SK-N-SH (cell line): ENCODE measurements around the gene MTPN. TPM values are rescaled to one million over a fixed set of nuclear protein-coding genes. Genes with fewer than 3 reads are reported as not detected.

Experiments used
- CTCF ChIA-PET: fragments of 300-600, 350-600 bp; formaldehyde crosslinking; extraction: SDS; loops from one replicate; lab custom pipeline; 2021; lab: Yijun Ruan, JAX
- POLR2A ChIA-PET: fragments of 350-600 bp; sonication (Branson Sonifier 250); formaldehyde crosslinking; extraction: SDS; loops from one replicate; lab custom pipeline; 2020; ENCODE audit warnings: antibody characterized with exemption, inconsistent platforms; lab: Yijun Ruan, JAX
- DNase-seq: peaks from one replicate; pipeline ENCODE4 v3.0.0; 2012
- H2AFZ ChIP-seq: fragments of 200-600 bp; sonication (generic); 2 replicates; pipeline ENCODE4 v1.8.1; 2016; ENCODE audit warnings: antibody characterized with exemption, mild to moderate bottlenecking, low read depth
- H3F3A ChIP-seq: fragments of 200-600 bp; sonication (generic); replicated peaks from 2 replicates; pipeline ENCODE3; 2016; ENCODE audit warnings: antibody characterized with exemption, mild to moderate bottlenecking; ENCODE audit not compliant: insufficient read depth
- H3K27ac ChIP-seq, 2 experiments: fragments of 200-500 bp in 1 of 2; fragments of 200-600 bp in 1 of 2; sonication (Bioruptor generic) in 1 of 2; sonication (generic), shearing (Covaris generic) in 1 of 2; 2 replicates each; pipeline versions ENCODE4 v1.5.1 to v1.6.1; 2014 to 2016; ENCODE audit warnings: low read depth in 2 of 2, inconsistent platforms in 1 of 2, low read length in 1 of 2, mild to moderate bottlenecking in 1 of 2, mixed read lengths in 1 of 2
- H3K27me3 ChIP-seq: fragments of 200-600 bp; sonication (generic), shearing (Covaris generic); 2 replicates; pipeline ENCODE4 v1.6.1; 2016; ENCODE audit warnings: mixed run types; ENCODE audit not compliant: insufficient read depth
- H3K36me3 ChIP-seq, 2 experiments: fragments of 200-500 bp in 1 of 2; fragments of 200-600 bp in 1 of 2; sonication (Bioruptor generic) in 1 of 2; sonication (generic) in 1 of 2; replicated peaks in 1 of 2; 2 replicates each; pipeline versions ENCODE3 to v1.5.1; 2014 to 2016; ENCODE audit warnings: low read length in 1 of 2, mild to moderate bottlenecking in 1 of 2; ENCODE audit not compliant: insufficient read depth in 2 of 2, control insufficient read depth in 1 of 2
- H3K4me1 ChIP-seq, 2 experiments: fragments of 200-500 bp in 1 of 2; fragments of 200-600 bp in 1 of 2; sonication (Bioruptor generic) in 1 of 2; sonication (generic), shearing (Covaris generic) in 1 of 2; 2 replicates each; pipeline versions ENCODE4 v1.5.1 to v1.6.1; 2014 to 2016; ENCODE audit warnings: low read depth in 1 of 2, low read length in 1 of 2, mixed run types in 1 of 2; ENCODE audit not compliant: insufficient read depth in 2 of 2, control insufficient read depth in 1 of 2
- H3K4me2 ChIP-seq: fragments of 200-600 bp; sonication (generic), shearing (Covaris generic); 2 replicates; pipeline ENCODE4 v1.6.1; 2017; ENCODE audit warnings: mixed run types
- H3K4me3 ChIP-seq, 2 experiments: fragments of 200-500 bp in 1 of 2; fragments of 200-600 bp in 1 of 2; sonication (Bioruptor generic) in 1 of 2; sonication (generic), shearing (Covaris generic) in 1 of 2; 2 replicates each; pipeline versions ENCODE4 v1.5.1 to v1.8.1; 2014 to 2016; ENCODE audit warnings: low read depth in 2 of 2, inconsistent platforms in 1 of 2, low read length in 1 of 2, mild to moderate bottlenecking in 1 of 2, mixed read lengths in 1 of 2, moderate library complexity in 1 of 2
- H3K79me2 ChIP-seq: fragments of 200-600 bp; sonication (generic); 2 replicates; pipeline ENCODE4 v1.8.1; 2017; ENCODE audit warnings: mild to moderate bottlenecking; ENCODE audit not compliant: insufficient read depth
- H3K9ac ChIP-seq: fragments of 200-600 bp; sonication (generic); 2 replicates; pipeline ENCODE4 v1.6.1; 2017; ENCODE audit warnings: mixed run types
- H3K9me2 ChIP-seq: fragments of 200-600 bp; sonication (generic); 2 replicates; pipeline ENCODE4 v1.6.1; 2017; ENCODE audit warnings: mixed run types
- H3K9me3 ChIP-seq: fragments of 200-600 bp; sonication (generic); 2 replicates; pipeline ENCODE4 v1.6.1; 2017; ENCODE audit warnings: mixed run types, mild to moderate bottlenecking, moderate library complexity
- H4K20me1 ChIP-seq: fragments of 200-600 bp; sonication (generic); 2 replicates; pipeline ENCODE4 v1.6.1; 2017; ENCODE audit warnings: mild to moderate bottlenecking, mixed run types; ENCODE audit not compliant: insufficient read depth
- CHD2 ChIP-seq: fragments of 150-350 bp; IDR thresholded peaks from 2 replicates; pipeline ENCODE4 v1.6.1; 2018; ENCODE audit warnings: low read length; ENCODE audit not compliant: partially characterized antibody
- EZH2phosphoT487 ChIP-seq: fragments of 200-600 bp; sonication (generic); IDR thresholded peaks from 2 replicates; pipeline ENCODE4 v1.6.1; 2017; ENCODE audit warnings: low read depth, mixed run types, mild to moderate bottlenecking, antibody characterized with exemption, moderate library complexity, borderline replicate concordance
- GABPA ChIP-seq: IDR thresholded peaks from 2 replicates; pipeline ENCODE4 v1.4.0; 2012; ENCODE audit warnings: low read depth, mild to moderate bottlenecking
- GATA2 ChIP-seq: sonication (generic); formaldehyde crosslinking; IDR thresholded peaks from 2 replicates; pipeline ENCODE4 v1.5.0; 2020; ENCODE audit warnings: mild to moderate bottlenecking, missing genetic modification reagents
- JUND ChIP-seq: IDR thresholded peaks from 2 replicates; pipeline ENCODE4 v1.4.0; 2012
- RXRA ChIP-seq: IDR thresholded peaks from 2 replicates; pipeline ENCODE4 v1.4.0; 2012; ENCODE audit warnings: low read depth, mild to moderate bottlenecking, borderline replicate concordance
- TAF1 ChIP-seq: IDR thresholded peaks from 2 replicates; pipeline ENCODE4 v1.6.1; 2012; ENCODE audit warnings: low read depth, mild to moderate bottlenecking, low read length, moderate library complexity, borderline replicate concordance
- TCF12 ChIP-seq: IDR thresholded peaks from 2 replicates; pipeline ENCODE4 v1.4.0; 2012
- TEAD4 ChIP-seq: IDR thresholded peaks from 2 replicates; pipeline ENCODE4 v1.4.0; 2012; ENCODE audit warnings: mild to moderate bottlenecking, borderline replicate concordance; ENCODE audit not compliant: insufficient read depth
- YY1 ChIP-seq: IDR thresholded peaks from 2 replicates; pipeline ENCODE4 v1.4.0; 2012; ENCODE audit warnings: low read depth, mild to moderate bottlenecking
- WGBS: methylation state at CpG from one replicate; pipeline ENCODE4 v1.1.6; 2017; ENCODE audit warnings: low lambda C conversion rate; 5-methylcytosine and 5-hydroxymethylcytosine counted together
- polyA plus RNA-seq, 3 experiments: library from polyadenylated mRNA; depleted of rRNA; stranded (reverse); fragments of >200 nt; gene quantifications; 2 replicates each; pipeline ENCODE4 v1.2.3, GENCODE V29; 2012
- TF ChIP-seq, protein P1 (sequence below): fragments of 200-600 bp; sonication (generic); IDR thresholded peaks from 2 replicates; pipeline ENCODE4 v1.6.1; 2017; ENCODE audit warnings: antibody characterized with exemption, mild to moderate bottlenecking, moderate library complexity
- TF ChIP-seq, protein P2 (sequence below): IDR thresholded peaks from 2 replicates; pipeline ENCODE4 v1.6.1; 2012; ENCODE audit warnings: mild to moderate bottlenecking, low read depth, low read length, moderate library complexity
- TF ChIP-seq, protein P3 (sequence below): fragments of 150-350 bp; IDR thresholded peaks from 2 replicates; pipeline ENCODE4 v1.6.1; 2017; ENCODE audit warnings: antibody characterized with exemption, low read length, low read depth, borderline replicate concordance
- TF ChIP-seq, protein P4 (sequence below): IDR thresholded peaks from 2 replicates; pipeline ENCODE4 v1.4.0; 2012; ENCODE audit warnings: low read depth, borderline replicate concordance
- TF ChIP-seq, protein P5 (sequence below): fragments of 150-350 bp; IDR thresholded peaks from 2 replicates; pipeline ENCODE4 v1.6.1; 2016; ENCODE audit warnings: mild to moderate bottlenecking, low read depth, low read length
- TF ChIP-seq, protein P6 (sequence below): IDR thresholded peaks from 2 replicates; pipeline ENCODE4; 2012

MTPN gene
- polyA plus RNA-seq, 1 of the 3 experiments (the other 2 are of a cell fraction): 135 TPM

DNA sequence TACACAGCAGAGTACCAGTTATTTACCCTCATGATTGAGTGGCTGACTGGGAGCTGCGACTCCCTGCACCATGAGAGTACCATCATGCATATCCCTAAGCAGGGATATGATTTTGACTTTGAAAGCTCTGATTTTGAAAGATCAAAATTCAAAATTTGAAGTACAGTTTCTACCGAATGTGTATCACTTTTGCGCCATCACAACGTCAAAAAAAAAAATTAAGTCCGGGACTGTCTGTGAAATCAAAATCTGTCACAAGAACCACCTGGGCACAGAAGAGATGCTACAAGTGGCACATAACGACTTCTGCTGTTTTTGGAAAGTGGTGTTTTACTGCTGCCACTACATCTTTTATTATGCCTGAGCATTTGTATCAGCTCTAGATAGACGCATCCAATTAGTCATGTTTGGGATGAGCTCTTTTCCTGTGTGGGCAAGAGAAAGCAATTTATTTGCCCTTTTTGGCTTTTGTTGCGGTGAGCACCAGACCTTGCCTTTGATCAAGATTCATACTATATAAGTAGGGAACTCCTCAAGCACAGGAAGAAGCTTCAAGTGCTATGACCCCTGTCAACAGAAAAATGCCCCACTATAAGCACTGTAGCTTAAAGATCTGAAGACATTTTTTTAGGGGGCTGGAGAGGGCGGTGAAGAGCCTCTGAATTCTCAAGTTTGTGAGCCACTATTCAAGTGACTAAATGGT lies 10.7 kb downstream of the MTPN start:
- H3K4me2 ChIP-seq: no peak overlapping the region
- TF ChIP-seq TCF12: no peak
- TF ChIP-seq EZH2phosphoT487: no peak
- no peak for TF ChIP-seq RXRA
- TF ChIP-seq GABPA: no peak
- TF ChIP-seq, protein P1, sequence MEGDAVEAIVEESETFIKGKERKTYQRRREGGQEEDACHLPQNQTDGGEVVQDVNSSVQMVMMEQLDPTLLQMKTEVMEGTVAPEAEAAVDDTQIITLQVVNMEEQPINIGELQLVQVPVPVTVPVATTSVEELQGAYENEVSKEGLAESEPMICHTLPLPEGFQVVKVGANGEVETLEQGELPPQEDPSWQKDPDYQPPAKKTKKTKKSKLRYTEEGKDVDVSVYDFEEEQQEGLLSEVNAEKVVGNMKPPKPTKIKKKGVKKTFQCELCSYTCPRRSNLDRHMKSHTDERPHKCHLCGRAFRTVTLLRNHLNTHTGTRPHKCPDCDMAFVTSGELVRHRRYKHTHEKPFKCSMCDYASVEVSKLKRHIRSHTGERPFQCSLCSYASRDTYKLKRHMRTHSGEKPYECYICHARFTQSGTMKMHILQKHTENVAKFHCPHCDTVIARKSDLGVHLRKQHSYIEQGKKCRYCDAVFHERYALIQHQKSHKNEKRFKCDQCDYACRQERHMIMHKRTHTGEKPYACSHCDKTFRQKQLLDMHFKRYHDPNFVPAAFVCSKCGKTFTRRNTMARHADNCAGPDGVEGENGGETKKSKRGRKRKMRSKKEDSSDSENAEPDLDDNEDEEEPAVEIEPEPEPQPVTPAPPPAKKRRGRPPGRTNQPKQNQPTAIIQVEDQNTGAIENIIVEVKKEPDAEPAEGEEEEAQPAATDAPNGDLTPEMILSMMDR: no peak
- TF ChIP-seq, protein P2, sequence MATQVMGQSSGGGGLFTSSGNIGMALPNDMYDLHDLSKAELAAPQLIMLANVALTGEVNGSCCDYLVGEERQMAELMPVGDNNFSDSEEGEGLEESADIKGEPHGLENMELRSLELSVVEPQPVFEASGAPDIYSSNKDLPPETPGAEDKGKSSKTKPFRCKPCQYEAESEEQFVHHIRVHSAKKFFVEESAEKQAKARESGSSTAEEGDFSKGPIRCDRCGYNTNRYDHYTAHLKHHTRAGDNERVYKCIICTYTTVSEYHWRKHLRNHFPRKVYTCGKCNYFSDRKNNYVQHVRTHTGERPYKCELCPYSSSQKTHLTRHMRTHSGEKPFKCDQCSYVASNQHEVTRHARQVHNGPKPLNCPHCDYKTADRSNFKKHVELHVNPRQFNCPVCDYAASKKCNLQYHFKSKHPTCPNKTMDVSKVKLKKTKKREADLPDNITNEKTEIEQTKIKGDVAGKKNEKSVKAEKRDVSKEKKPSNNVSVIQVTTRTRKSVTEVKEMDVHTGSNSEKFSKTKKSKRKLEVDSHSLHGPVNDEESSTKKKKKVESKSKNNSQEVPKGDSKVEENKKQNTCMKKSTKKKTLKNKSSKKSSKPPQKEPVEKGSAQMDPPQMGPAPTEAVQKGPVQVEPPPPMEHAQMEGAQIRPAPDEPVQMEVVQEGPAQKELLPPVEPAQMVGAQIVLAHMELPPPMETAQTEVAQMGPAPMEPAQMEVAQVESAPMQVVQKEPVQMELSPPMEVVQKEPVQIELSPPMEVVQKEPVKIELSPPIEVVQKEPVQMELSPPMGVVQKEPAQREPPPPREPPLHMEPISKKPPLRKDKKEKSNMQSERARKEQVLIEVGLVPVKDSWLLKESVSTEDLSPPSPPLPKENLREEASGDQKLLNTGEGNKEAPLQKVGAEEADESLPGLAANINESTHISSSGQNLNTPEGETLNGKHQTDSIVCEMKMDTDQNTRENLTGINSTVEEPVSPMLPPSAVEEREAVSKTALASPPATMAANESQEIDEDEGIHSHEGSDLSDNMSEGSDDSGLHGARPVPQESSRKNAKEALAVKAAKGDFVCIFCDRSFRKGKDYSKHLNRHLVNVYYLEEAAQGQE: no peak
- no peak for TF ChIP-seq TAF1
- no peak for TF ChIP-seq TEAD4
- no peak for TF ChIP-seq JUND
- no peaks in the 10 kb centered on the region for H3K27me3 ChIP-seq
- H3K9me3 ChIP-seq: no peaks in the 10 kb centered on the region
- peaks cover 50 to 74% of the 10 kb centered on the region in 2 experiments for H3K36me3 ChIP-seq
- peaks cover 17% of the 10 kb centered on the region for H3F3A ChIP-seq
- CTCF ChIA-PET: interaction anchor here (0.8 to 1.2 kb wide), 3 partner anchors 9 to 346 kb away, joined by 3 to 4 read pairs (median 3); no protein-coding TSS in a partner anchor
- H3K27ac ChIP-seq: no peak overlapping the region
- peaks cover 85% of the 10 kb centered on the region for H4K20me1 ChIP-seq
- H2AFZ ChIP-seq: no peak overlapping the region
- WGBS: 94% methylated on average over 9 of the region's 9 CpGs
- peaks cover 97% of the 10 kb centered on the region for H3K79me2 ChIP-seq
- H3K9ac ChIP-seq: no peak overlapping the region
- no peaks in the 10 kb centered on the region for H3K9me2 ChIP-seq
- H3K4me1 ChIP-seq: peaks cover 0 to 20% of the 10 kb centered on the region in 2 experiments; a peak in 3 of 4 replicates
- no peak overlapping the region for H3K4me3 ChIP-seq
- DNase-seq: no peak
- POLR2A ChIA-PET: no interaction called here

DNA sequence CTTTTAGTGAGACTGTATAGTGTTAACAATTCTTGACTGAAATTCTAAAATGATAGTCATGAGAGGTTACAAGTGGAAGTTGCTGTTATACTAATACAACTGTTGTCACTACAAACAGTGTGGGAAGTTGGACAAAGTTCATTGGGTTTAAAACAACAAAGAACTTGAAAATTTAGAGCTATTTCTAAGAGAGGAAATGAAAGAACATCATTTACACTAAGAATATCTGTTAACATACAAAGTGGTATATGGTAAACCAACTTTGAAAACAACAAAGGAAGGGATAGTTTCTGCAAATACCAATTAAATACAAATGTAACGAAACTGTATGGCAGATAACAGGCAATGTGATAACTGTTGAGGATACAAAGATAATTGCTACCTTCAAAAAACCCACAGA lies 11.6 kb downstream of the MTPN start:
- CTCF ChIA-PET: interaction anchor here (1.1 to 1.2 kb wide), 2 partner anchors 10 to 345 kb away, joined by 3 to 4 read pairs; no protein-coding TSS in a partner anchor
- Histone ChIP-seq H3K9ac (no peak overlapping the region), H3K4me3 (no peak overlapping the region), H3K4me2 (no peak overlapping the region), H3K9me3 (no peaks in the 10 kb centered on the region), H3K27ac (no peak overlapping the region), H3F3A (peaks cover 14% of the 10 kb centered on the region), H4K20me1 (peaks cover 87% of the 10 kb centered on the region), H3K36me3 (peaks cover 47 to 65% of the 10 kb centered on the region in 2 experiments), H3K79me2 (peaks cover 97% of the 10 kb centered on the region), H3K27me3 (no peaks in the 10 kb centered on the region), H2AFZ (no peak overlapping the region), H3K9me2 (no peaks in the 10 kb centered on the region), H3K4me1 (peaks cover 7 to 28% of the 10 kb centered on the region in 2 experiments; a peak in 3 of 4 replicates)
- no peak for DNase-seq
- WGBS: 94% methylated on average over 1 of the region's 1 CpG
- POLR2A ChIA-PET: no interaction called here
- no peak for TF ChIP-seq GATA2
- TF ChIP-seq CHD2: no peak
- no peak for TF ChIP-seq YY1
- TF ChIP-seq, protein P3, sequence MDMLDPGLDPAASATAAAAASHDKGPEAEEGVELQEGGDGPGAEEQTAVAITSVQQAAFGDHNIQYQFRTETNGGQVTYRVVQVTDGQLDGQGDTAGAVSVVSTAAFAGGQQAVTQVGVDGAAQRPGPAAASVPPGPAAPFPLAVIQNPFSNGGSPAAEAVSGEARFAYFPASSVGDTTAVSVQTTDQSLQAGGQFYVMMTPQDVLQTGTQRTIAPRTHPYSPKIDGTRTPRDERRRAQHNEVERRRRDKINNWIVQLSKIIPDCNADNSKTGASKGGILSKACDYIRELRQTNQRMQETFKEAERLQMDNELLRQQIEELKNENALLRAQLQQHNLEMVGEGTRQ: no peak
- TF ChIP-seq GABPA: no peak
- TF ChIP-seq, protein P4, sequence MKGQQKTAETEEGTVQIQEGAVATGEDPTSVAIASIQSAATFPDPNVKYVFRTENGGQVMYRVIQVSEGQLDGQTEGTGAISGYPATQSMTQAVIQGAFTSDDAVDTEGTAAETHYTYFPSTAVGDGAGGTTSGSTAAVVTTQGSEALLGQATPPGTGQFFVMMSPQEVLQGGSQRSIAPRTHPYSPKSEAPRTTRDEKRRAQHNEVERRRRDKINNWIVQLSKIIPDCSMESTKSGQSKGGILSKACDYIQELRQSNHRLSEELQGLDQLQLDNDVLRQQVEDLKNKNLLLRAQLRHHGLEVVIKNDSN: no peak
- TF ChIP-seq, protein P5, sequence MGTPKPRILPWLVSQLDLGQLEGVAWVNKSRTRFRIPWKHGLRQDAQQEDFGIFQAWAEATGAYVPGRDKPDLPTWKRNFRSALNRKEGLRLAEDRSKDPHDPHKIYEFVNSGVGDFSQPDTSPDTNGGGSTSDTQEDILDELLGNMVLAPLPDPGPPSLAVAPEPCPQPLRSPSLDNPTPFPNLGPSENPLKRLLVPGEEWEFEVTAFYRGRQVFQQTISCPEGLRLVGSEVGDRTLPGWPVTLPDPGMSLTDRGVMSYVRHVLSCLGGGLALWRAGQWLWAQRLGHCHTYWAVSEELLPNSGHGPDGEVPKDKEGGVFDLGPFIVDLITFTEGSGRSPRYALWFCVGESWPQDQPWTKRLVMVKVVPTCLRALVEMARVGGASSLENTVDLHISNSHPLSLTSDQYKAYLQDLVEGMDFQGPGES: no peak
- TF ChIP-seq, protein P6, sequence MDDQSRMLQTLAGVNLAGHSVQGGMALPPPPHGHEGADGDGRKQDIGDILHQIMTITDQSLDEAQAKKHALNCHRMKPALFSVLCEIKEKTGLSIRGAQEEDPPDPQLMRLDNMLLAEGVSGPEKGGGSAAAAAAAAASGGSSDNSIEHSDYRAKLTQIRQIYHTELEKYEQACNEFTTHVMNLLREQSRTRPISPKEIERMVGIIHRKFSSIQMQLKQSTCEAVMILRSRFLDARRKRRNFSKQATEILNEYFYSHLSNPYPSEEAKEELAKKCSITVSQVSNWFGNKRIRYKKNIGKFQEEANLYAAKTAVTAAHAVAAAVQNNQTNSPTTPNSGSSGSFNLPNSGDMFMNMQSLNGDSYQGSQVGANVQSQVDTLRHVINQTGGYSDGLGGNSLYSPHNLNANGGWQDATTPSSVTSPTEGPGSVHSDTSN: no peak
- TF ChIP-seq TCF12: no peak
